ENCODE data around the gene FALEC. TPM values are rescaled to one million over a fixed set of nuclear protein-coding genes. Genes with fewer than 3 reads are reported as not detected.

The FALEC gene
- total RNA-seq, 2 donors from 2014 or later = not detected

DNA sequence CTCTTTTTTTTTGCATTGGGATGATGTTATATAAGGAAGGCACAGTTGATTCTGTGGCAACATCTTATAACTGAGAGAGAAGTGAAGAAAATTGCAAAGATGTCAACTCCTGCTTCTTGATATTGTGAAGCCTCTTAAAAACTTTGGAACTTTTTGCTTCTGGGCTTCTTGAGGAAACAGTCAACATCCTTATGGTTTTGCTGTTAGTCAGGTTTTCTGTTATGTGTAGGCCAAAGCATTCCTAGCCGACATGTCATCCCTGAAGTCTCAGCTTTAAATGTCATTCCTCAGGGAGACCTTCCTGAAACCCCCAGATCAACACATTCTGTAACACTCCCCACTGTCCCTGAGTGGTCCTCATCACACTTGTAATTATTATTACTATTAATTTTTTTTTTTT is 12.6 kb downstream of the FALEC start:
- Histone ChIP-seq H3K36me3 (no peaks in the 10 kb centered on the region), H3K9me3 (no peaks in the 10 kb centered on the region), H3K4me3 (no peak overlapping the region), H3K4me1 (ENCODE audit: control insufficient read depth in 1 of 2, low read depth in 2 of 2) (peaks cover 7 to 15% of the 10 kb centered on the region in 2 donors), H3K27ac (no peak overlapping the region), H3K27me3 (replicated peaks; ENCODE audit: insufficient read depth) (no peaks in the 10 kb centered on the region)
- DNase-seq (ENCODE audit: low spot score) (no peak), ATAC-seq (ENCODE audit: insufficient number of reproducible peaks, low FRiP score, low read depth) (no peak)
- TF ChIP-seq, protein P1, sequence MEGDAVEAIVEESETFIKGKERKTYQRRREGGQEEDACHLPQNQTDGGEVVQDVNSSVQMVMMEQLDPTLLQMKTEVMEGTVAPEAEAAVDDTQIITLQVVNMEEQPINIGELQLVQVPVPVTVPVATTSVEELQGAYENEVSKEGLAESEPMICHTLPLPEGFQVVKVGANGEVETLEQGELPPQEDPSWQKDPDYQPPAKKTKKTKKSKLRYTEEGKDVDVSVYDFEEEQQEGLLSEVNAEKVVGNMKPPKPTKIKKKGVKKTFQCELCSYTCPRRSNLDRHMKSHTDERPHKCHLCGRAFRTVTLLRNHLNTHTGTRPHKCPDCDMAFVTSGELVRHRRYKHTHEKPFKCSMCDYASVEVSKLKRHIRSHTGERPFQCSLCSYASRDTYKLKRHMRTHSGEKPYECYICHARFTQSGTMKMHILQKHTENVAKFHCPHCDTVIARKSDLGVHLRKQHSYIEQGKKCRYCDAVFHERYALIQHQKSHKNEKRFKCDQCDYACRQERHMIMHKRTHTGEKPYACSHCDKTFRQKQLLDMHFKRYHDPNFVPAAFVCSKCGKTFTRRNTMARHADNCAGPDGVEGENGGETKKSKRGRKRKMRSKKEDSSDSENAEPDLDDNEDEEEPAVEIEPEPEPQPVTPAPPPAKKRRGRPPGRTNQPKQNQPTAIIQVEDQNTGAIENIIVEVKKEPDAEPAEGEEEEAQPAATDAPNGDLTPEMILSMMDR (IDR thresholded peaks at IDR 0.05) = no peak

DNA sequence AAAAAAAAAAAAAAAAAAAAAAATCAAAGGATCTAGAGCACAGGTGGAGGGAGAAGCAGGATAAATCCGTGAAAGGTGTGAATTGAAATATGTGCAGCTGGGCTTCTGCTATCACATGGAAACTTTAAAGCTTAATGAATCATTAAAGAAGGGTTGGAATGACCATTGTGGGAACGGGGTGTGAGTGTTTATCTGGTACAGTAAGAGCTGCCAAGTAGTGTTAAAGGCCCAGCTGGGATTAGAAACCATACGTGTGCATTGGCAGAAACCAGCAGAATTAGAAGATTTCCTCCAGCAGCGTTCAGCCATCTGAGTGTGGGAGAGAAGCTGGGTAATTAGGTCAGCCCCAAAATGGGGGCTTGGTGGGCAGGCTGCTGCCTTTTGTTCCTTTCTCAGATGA is 13.5 kb downstream of the FALEC start:
- no peak for DNase-seq (ENCODE audit: low spot score)
- Histone ChIP-seq H3K27me3 (replicated peaks; ENCODE audit: insufficient read depth) (no peaks in the 10 kb centered on the region), H3K36me3 (no peaks in the 10 kb centered on the region), H3K4me3 (no peak overlapping the region), H3K9me3 (no peaks in the 10 kb centered on the region), H3K4me1 (ENCODE audit: control insufficient read depth in 1 of 2, low read depth in 2 of 2) (peaks cover 7 to 24% of the 10 kb centered on the region in 2 donors), H3K27ac (no peak overlapping the region)
- TF ChIP-seq, protein P1 (IDR thresholded peaks at IDR 0.05) = no peak
- no peak for ATAC-seq (ENCODE audit: insufficient number of reproducible peaks, low FRiP score, low read depth)

DNA sequence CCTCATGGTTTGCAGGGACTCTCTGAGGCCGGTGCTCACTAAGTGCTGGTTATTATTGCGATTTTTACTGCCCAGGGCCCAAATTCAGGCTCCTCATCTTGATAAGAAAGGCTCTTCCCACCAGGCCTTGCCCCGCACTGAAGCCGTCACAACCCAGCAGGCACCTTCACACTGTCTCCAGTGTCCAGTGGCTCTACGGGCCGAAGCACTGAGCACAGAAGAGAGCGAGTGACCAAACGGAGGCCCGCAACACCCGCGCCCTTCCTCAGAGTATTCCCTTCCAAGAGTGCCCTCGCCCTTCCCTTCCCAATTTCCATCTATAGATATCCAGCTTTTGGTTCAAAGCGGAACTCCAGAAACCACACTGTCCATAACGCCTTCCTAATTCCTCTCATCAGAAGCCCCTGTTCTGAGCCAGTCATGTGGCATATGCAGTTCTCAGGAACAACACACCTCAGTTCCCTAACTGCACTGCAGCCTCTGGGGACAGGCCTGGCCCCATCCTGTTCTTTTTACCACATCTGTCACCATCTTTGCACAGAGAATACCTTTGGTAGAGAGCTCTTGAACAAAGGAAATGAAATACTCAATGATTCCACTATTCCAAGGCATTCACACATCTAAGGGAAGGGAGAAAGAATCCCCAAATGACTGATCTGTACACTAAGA is 15.1 kb downstream of the FALEC start:
- no peaks in the 10 kb centered on the region for H3K36me3 ChIP-seq
- H3K27ac ChIP-seq = no peak overlapping the region
- TF ChIP-seq, protein P1 (IDR thresholded peaks at IDR 0.05) = no peak
- DNase-seq (ENCODE audit: low spot score) (no peak), ATAC-seq (ENCODE audit: insufficient number of reproducible peaks, low FRiP score, low read depth) (no peak)
- no peak overlapping the region for H3K4me3 ChIP-seq
- H3K9me3 ChIP-seq = no peaks in the 10 kb centered on the region
- no peaks in the 10 kb centered on the region for H3K27me3 ChIP-seq (replicated peaks; ENCODE audit: insufficient read depth)
- H3K4me1 ChIP-seq (ENCODE audit: control insufficient read depth in 1 of 2, low read depth in 2 of 2) = peaks cover 12 to 40% of the 10 kb centered on the region in 2 donors

DNA sequence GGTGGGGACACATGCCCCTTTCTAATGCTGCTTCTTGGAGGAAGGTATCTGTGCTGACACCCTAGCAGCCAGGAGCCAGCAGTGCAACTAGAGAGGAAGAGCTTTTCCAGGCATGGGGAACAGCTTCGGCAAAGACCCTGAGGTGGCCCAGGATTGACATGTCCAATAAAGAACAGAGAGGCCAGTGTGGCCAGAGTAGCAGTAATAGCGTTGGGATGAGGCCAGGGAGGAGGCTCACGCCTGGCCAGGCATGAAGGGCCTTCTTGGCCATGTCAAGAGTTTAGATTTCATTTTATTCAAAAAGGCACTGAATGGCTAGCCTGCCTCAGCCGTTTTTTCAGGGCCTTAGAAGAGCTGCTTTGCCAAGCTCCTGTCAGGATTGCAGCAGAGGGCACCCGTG is 17.3 kb downstream of the FALEC start:
- Histone ChIP-seq H3K36me3 (no peaks in the 10 kb centered on the region), H3K27ac (peak overlapping the region; percentile 71 to 88), H3K4me1 (ENCODE audit: control insufficient read depth in 1 of 2, low read depth in 2 of 2) (peaks cover 22 to 62% of the 10 kb centered on the region in 2 donors), H3K27me3 (replicated peaks; ENCODE audit: insufficient read depth) (no peaks in the 10 kb centered on the region), H3K4me3 (peak overlapping the region; percentile 45), H3K9me3 (no peaks in the 10 kb centered on the region)
- ATAC-seq (ENCODE audit: insufficient number of reproducible peaks, low FRiP score, low read depth) (no peak), DNase-seq (ENCODE audit: low spot score) (no peak)
- TF ChIP-seq, protein P1 (IDR thresholded peaks at IDR 0.05) = no peak

DNA sequence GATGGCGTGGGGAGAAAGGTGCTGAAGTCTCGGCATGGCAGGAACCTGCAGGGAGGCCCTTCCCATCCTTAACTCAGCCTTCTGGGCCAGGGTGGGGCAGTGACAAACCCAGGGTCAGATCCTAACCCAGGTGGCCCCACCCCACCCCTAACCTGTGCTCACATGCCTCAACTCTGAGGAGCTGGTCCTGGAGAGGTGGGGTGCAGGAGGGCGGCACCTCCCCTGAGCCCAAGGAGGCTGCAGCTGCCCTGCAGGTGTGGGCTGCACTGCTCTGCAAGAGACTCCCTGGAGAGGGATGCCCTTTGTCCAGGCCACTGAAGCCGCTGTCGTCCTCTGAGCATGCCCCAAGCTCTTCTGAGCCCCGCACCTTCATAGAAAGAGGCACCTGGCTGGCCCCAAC is 18.4 kb downstream of the FALEC start:
- Histone ChIP-seq H3K27me3 (replicated peaks; ENCODE audit: insufficient read depth) (no peaks in the 10 kb centered on the region), H3K4me3 (no peak overlapping the region), H3K4me1 (ENCODE audit: control insufficient read depth in 1 of 2, low read depth in 2 of 2) (peaks cover 30 to 68% of the 10 kb centered on the region in 2 donors), H3K9me3 (no peaks in the 10 kb centered on the region), H3K36me3 (no peaks in the 10 kb centered on the region), H3K27ac (peak overlapping the region; percentile 37 to 88)
- ATAC-seq (ENCODE audit: insufficient number of reproducible peaks, low FRiP score, low read depth) (no peak), DNase-seq (ENCODE audit: low spot score) (no peak)
- TF ChIP-seq, protein P1 (IDR thresholded peaks at IDR 0.05) = no peak

Measured in thoracic aorta (tissue), 2 donors.